Osteocyte (in vitro differentiated cells): ENCODE measurements around the gene TMEM239. TPM values are rescaled to one million over a fixed set of nuclear protein-coding genes. Genes with fewer than 3 reads are reported as not detected.

Experiments
- DNase-seq: peaks from one replicate; pipeline ENCODE4 v3.0.0; 2021; ENCODE audit warnings: mixed read lengths; ENCODE audit not compliant: unreplicated experiment; ENCODE audit errors: extremely low spot score
- H3K27ac Mint-ChIP-seq: one replicate; pipeline ENCODE4 v1.8.0; 2021; ENCODE audit warnings: mild to moderate bottlenecking, mixed read lengths; ENCODE audit not compliant: unreplicated experiment
- H3K27me3 Mint-ChIP-seq: one replicate; pipeline ENCODE4 v1.8.0; 2021; ENCODE audit warnings: mixed read lengths; ENCODE audit not compliant: unreplicated experiment
- H3K36me3 Mint-ChIP-seq: one replicate; pipeline ENCODE4 v1.8.0; 2021; ENCODE audit warnings: mixed read lengths; ENCODE audit not compliant: unreplicated experiment
- H3K4me1 Mint-ChIP-seq: one replicate; pipeline ENCODE4 v1.8.0; 2021; ENCODE audit warnings: mixed read lengths; ENCODE audit not compliant: unreplicated experiment
- H3K4me3 Mint-ChIP-seq: one replicate; pipeline ENCODE4 v1.8.0; 2021; ENCODE audit warnings: mild to moderate bottlenecking, moderate library complexity, mixed read lengths; ENCODE audit not compliant: unreplicated experiment
- H3K9me3 Mint-ChIP-seq: one replicate; pipeline ENCODE4 v1.8.0; 2021; ENCODE audit warnings: mixed read lengths; ENCODE audit not compliant: unreplicated experiment
- CTCF ChIP-seq: fragments of 200-600 bp; sonication (generic); IDR thresholded peaks from 2 replicates; pipeline ENCODE4 v1.5.0; 2021; ENCODE audit warnings: antibody characterized with exemption, mild to moderate bottlenecking, moderate library complexity
- total RNA-seq: library from RNA; stranded (reverse); gene quantifications from 2 replicates; pipeline ENCODE4 v1.2.1, GENCODE V29; 2021

TMEM239 gene
- total RNA-seq, 1 donor from 2014 or later, result not detected

GRCh38 chr20:2833761-2834160 lies 17.6 kb downstream of the TMEM239 start:
- no peak for TF ChIP-seq CTCF
- Mint-ChIP-seq H3K36me3 (peaks cover 22% of the 10 kb centered on the region), H3K4me1 (peaks cover 10% of the 10 kb centered on the region), H3K4me3 (no peak overlapping the region), H3K9me3 (no peaks in the 10 kb centered on the region), H3K27ac (no peak overlapping the region), H3K27me3 (peaks cover 7% of the 10 kb centered on the region)
- DNase-seq, result no peak

GRCh38 chr20:2834401-2835110 lies 18.4 kb downstream of the TMEM239 start:
- H3K27ac Mint-ChIP-seq, result no peak overlapping the region
- H3K4me1 Mint-ChIP-seq, result peaks cover 16% of the 10 kb centered on the region
- H3K4me3 Mint-ChIP-seq, result no peak overlapping the region
- no peaks in the 10 kb centered on the region for H3K9me3 Mint-ChIP-seq
- H3K36me3 Mint-ChIP-seq, result peaks cover 24% of the 10 kb centered on the region
- no peaks in the 10 kb centered on the region for H3K27me3 Mint-ChIP-seq
- TF ChIP-seq CTCF, result no peak
- DNase-seq, result no peak

- no peak overlapping the region for H3K27ac Mint-ChIP-seq
- H3K4me3 Mint-ChIP-seq, result no peak overlapping the region
- no peak for TF ChIP-seq CTCF
- no peaks in the 10 kb centered on the region for H3K27me3 Mint-ChIP-seq
- no peak for DNase-seq
- H3K36me3 Mint-ChIP-seq, result peaks cover 24% of the 10 kb centered on the region
- H3K9me3 Mint-ChIP-seq, result no peaks in the 10 kb centered on the region
- H3K4me1 Mint-ChIP-seq, result peaks cover 19% of the 10 kb centered on the region
Measured at GRCh38 chr20:2835331-2835796, 19.2 kb downstream of the TMEM239 start.

- TF ChIP-seq CTCF, result no peak
- no peak overlapping the region for H3K4me3 Mint-ChIP-seq
- H3K27ac Mint-ChIP-seq, result no peak overlapping the region
- DNase-seq, result no peak
- no peaks in the 10 kb centered on the region for H3K9me3 Mint-ChIP-seq
- peaks cover 24% of the 10 kb centered on the region for H3K36me3 Mint-ChIP-seq
- no peaks in the 10 kb centered on the region for H3K27me3 Mint-ChIP-seq
- H3K4me1 Mint-ChIP-seq, result peaks cover 20% of the 10 kb centered on the region
Measured at GRCh38 chr20:2836035-2836434, 19.9 kb downstream of the TMEM239 start.

- DNase-seq, result no peak
- Mint-ChIP-seq H3K4me1 (peaks cover 17% of the 10 kb centered on the region), H3K4me3 (no peak overlapping the region)
Measured at GRCh38 chr20:2837221-2837960, 21.2 kb downstream of the TMEM239 start.

More at GRCh38 chr20:2837221-2837960, 21.2 kb downstream of the TMEM239 start:
- Mint-ChIP-seq H3K27me3 (no peaks in the 10 kb centered on the region), H3K9me3 (no peaks in the 10 kb centered on the region), H3K27ac (no peak overlapping the region), H3K36me3 (peaks cover 24% of the 10 kb centered on the region)
- no peak for TF ChIP-seq CTCF
